ENCODE results near the gene ZNF214.
"Not testable (repeated sequence)": the region's sequence is repeated elsewhere in the genome, so short reads cannot be mapped to it uniquely, and the experiment has no call there.

The ZNF214 gene

DNA sequence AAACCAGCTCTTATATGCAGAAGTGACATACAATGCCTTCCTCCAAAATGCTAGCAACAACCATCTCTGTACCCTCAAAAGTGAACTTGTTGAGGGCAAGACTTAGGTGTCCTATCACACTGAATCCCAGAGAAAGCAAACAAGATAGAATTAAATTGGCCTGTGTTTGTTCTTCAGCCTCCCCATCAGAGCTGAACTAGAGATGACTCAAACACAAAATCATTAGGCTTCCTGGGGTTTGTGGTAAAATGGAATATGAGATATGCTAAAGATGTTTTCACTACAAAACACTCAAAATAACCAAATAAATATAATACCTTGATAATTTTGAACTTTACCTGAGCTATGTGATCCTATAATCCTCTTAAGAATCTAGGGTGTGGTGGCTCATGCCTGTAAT is 31.6 kb downstream of the ZNF214 start:
- DNase-seq (ENCODE audit: low read depth), result no peak

GRCh38 chr11:6986487-6986886 is 33.7 kb downstream of the ZNF214 start:
- no peak for DNase-seq (ENCODE audit: low read depth)

DNA sequence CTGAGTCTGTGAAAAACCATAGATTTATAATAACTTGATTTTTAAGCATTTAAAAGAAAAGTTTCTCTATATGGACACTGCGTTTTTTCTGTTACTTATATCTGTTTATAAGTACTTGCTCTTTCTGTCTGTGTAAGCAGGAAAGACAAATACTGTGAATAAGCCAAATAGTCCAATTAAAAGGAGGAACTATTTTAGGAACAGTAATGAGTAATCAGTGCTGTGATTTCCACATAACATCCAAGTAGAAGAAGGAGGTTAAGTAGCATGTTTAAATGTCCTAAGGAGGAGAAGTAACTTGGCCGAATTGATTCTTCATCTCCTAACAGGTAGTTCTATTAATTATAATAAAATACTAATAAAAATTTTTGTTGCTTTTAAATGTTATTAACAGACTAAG is 40.8 kb downstream of the ZNF214 start:
- DNase-seq (ENCODE audit: low read depth), result no peak

DNA sequence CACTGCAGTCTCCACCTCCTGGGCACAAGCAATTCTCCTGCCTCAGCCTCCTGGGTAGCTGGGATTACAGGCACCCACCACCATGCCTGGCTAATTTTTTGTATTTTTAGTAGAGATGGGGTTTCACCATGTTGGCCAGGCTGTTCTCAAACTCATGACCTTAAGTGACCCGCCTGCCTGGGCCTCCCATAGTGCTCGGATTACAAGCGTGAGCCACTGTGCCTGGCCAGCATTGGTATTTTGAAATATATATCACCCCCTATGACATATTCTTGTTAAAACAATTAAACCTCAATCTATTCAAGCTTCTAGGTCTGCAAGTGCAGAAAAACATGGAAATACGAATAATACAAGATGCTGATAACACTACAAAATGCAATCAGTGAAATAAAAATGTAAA is 50.3 kb downstream of the ZNF214 start:
- DNase-seq (ENCODE audit: low read depth), result not testable (repeated sequence)

- DNase-seq (ENCODE audit: low read depth), result no peak
Measured at GRCh38 chr11:6968816-6969215, 51.3 kb downstream of the ZNF214 start.

DNA sequence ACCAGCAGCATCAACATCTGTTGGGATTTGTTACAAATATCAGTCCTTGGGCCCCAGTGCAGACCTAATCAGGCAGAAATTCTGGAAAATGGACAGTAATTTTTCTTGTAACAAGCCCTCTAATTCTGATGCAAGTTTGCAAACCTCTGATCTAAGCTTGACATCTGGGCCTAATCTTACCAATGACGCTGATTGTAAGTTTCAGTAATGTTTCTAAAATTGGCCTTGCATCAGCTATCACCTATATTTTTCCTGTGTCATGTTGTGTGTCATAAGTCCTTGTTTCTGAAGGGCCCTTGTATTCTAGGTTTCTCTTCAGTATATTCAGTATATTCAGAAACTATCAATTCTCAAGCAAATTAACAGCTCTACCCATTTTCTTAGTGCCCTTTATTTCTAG is 57.5 kb downstream of the ZNF214 start:
- DNase-seq (ENCODE audit: low read depth), result no peak

DNA sequence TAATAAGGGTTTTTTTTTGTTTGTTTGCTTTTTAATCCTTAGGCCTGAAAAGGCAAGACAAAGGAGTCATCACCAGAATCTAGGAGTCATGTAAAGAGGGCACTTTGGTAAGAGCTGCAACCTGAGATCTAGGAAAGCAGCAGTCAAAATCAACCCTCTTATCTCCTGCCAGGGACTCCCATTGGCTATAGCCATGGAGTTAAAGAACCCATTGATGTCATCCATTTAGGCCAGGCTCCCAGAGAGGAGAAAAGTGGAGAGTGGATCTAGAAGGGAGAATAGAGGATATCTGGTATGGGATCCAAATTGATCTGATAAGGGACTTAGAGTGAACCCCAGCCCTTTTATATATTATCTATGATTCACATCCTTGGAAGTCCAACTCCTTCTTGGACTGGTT is 58.0 kb downstream of the ZNF214 start:
- no peak for DNase-seq (ENCODE audit: low read depth)

DNA sequence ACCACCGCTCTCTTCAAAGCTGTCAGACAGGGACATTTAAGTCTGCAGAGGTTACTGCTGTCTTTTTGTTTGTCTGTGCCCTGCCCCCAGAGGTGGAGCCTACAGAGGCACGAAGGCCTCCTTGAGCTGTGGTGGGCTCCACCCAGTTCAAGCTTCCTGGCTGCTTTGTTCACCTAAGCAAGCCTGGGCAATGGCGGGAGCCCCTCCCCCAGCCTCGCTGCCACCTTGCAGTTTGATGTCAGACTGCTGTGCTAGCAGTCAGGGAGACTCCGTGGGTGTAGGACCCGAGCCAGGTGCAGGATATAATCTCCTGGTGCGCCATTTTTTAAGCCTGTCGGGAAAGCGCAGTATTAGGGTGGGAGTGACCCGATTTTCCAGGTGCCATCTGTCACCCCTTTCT is 65.9 kb downstream of the ZNF214 start:
- not testable (repeated sequence) for DNase-seq (ENCODE audit: low read depth)

All from activated T-helper 9 cell treated with anti-CD3 and anti-CD28 coated beads, Interleukin-2, amount 50 U/mL, for 16 hours (primary cell).